KBM-7 (cell line): ENCODE data around the gene IRGQ.

Experiments used
- DNase-seq: peaks from one replicate; pipeline ENCODE4 v3.0.0-alpha.2; 2015
- in situ Hi-C: fragments of 300-500 bp; cut with MboI; formaldehyde crosslinking; loops from 2 replicates; pipeline ENCODE4 v1.14.3; 2020; ENCODE audit warnings: low sequenced_read_pairs, low pct_unique_long_range_greater_than_20kb, mixed read lengths

IRGQ gene

DNA sequence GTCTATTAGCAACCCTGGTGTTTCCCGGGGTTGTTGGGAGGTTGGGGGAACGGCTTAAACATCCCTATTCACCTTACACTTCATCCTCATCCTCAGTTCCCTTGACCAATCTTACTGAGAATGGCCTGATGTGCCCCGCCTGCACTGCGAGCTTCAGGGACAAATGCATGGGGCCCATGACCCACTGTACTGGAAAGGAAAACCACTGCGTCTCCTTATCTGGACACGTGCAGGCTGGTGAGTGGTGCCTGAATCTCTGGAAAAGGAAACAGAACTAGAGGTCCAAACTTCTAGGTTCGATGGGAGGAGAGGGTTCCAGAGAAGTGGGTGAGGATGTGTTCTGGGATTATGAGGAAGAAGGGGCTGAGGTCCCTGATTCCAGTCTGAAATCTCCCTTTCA, 14.5 kb downstream of the IRGQ start:
- DNase-seq: no peak
- in situ Hi-C loops: no loop called here

DNA sequence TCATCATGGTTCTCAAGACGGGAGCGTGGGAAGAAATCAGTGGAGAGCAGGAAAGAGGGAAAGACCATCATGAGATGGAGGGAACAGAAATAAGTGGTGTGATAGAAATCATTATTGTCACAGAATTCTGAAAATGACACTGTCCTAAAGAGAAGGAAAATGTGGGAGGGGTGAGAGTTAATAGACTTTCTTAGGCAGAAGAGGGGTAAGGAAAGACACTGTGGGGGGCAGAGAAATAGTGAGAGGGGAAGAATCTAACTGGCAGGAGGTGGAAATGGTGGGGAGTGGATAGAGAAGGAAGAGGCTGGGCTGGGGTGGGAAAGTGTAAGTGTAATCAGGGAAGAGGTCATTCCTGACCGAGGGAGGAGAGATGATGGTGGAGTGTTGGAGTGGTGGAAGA, 17.1 kb downstream of the IRGQ start:
- in situ Hi-C loops: no loop called here
- DNase-seq: no peak

DNA sequence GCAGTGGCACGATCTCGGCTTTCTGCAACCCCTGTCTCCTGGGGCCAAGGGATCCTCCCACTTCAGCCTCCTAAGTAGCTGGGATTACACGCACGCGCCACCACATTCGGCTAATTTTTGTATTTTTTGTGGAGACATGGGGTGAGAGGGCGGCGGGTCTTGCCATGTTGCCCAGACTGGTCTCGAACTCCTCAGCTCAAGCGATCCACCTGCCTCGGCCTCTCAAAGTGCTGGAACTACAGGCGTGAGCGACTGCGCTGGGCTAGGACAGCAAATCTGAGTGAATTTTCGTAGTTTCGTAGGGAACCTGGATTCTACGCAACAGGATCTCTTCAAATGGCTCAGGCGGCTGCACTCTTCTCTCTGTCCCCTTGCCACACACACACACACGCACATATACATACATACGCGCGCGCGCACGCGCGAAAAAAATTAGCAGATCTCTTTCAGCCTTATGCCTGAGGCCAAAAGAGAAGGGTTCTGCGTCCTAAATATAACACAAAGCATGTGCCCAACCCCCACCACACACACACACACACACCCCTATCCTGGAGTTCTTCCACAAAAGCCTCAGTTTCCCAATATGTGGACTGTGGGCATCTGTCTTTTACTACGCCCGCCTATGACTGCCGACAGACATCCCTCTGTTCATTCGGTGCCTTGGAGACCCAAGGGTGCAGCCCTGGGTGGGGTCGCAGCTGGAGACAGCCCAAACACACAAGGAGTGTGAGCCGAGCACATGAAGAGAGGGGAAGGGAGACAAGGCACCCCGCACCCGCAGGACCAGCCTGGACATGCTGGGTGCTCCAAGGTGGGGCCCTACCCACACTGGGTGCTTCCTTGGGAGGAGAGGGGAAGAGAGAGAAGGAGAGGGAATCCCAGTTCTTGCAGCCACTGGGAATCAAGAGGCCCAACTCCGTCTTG, 19.7 kb downstream of the IRGQ start:
- in situ Hi-C loops: no loop called here
- no peak for DNase-seq

DNA sequence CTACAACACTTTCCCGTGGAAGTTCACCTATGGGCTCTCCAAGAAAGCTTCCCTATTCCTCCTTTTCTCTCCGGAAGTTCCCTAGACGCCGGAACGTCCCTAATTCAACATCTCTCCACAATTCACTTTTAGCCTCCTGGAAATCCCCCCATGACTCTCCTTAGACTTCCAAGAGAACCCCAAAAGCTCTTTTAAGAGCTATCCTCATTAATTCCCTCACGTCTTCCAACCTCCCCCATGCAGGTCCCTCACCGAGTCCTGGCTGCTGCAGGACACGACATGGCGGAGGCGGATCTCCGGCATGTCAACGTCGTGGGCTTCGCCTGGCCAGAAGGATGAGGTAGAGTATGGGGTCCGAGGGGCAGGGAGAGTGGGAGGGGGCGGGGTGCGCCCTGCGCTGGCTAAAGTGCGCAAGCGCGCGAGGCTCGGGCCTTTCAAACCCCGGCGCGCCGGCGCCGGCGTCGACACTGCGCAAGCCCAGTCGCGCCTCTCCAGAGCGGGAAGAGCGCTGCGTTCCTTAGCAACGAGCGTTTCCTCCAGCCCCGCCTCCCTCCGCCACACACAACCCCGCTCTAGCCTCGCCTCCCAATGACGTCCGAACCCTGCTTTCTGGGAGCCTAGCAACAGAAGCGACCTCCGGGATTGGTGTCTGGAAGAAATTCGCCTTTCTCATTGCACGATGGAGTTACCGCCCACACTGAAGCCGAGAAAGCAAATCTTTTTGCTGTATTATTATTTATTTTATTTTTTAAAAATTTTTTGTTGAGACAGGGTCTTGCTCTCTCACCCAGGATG, 20.6 kb downstream of the IRGQ start, which contains the start of the genes PINLYP and XRCC1:
Gene PINLYP (plus strand): TSS at position 646 of the 795 bp plus-strand sequence. CDS start 1,391 bp downstream, outside the sequence.
Gene XRCC1 (minus strand): TSS at position 372 of the 795 bp plus-strand sequence. CDS start 69 bp downstream, at position 303.
- peak; percentile 99 for DNase-seq

DNA sequence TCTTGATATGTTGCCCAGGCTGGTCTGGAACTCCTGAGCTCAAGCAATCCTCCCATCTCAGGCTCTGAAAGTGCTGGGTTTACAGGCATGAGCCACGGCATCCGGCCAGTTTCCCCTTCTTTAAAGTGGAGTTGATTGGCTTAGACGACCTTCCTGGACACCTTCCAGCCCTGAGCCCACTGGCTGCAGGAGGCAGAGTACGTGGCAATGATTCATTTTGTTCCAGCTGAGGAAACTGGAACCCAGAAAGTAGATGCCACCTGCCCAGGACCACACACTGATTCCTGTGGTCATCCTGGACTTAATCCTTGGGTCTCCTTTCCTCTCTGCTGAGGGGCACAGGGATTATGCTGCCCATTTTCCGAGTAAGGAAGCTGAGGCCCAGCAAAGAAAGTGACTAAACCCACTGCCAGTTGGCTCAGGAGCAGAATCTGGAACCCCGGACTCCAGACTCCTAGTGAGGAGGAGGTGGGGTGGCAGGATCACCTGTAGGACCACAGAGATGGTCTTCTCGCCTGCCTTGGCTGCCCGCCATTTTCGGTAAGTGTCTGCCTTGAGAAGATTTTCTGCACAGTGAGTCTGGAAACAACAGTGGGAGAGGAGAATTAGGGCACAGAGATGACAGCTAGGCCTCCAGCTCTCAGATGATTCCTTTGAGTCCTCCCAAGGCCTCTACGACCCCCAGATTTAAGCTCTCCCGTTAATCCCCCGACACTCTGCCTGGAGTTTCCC, 21.3 kb downstream of the IRGQ start:
- in situ Hi-C loops: no loop called here
- no peak for DNase-seq

More for the DNA sequence above, 20.6 kb downstream of the IRGQ start, which contains the start of the genes PINLYP and XRCC1:
- in situ Hi-C loops: no loop called here

DNA sequence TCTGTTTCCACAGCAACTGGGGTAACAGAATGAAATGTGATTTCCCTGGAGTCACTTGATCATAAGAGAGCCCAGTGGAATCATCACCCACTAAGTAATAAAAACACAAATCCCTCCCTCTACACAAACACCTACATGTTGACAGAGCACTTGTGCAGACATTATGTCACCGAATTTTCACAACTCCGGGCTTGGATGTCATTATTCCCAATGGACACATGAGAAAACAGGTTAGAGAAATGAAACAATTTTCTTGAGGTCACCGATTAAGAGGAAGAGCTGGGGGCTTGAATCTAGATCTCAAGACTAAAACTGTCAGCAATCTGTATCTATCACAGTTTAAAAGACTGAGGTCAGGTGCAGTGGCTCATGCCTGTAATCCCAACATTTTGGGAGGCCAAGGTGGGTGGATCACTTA, 23.8 kb downstream of the IRGQ start:
- in situ Hi-C loops: no loop called here

DNA sequence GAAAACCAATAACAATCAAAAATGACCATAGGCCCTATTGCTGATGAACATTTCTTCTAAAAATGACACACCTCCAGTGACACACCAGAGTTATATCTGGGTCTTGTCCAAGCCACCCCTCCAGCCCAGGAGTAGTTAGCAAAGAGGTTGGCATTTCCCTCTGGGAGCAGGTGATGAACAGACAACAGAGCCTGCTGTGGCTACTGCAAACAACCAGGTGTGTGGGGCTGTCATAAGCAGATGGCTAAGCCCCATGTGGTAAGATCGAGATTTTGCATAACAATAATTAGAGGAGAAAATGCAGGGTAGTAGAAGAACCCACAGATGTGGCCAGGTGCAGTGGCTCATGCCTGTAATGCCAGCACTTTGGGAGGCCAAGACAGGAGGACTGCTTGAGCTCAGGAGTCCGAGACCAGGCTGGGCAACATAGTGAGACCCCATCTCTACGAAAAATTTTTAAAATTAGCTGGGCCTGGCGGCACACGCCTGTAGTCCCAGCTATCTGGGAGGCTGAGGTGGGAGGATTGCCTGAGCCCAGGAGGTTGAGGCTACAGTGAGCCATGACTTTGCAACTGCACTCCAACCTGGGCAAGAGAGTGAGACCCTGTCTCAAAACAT, 25.7 kb downstream of the IRGQ start:
- no peak for DNase-seq
- in situ Hi-C loops: no loop called here

More for the DNA sequence above, 23.8 kb downstream of the IRGQ start:
- DNase-seq: no peak

DNA sequence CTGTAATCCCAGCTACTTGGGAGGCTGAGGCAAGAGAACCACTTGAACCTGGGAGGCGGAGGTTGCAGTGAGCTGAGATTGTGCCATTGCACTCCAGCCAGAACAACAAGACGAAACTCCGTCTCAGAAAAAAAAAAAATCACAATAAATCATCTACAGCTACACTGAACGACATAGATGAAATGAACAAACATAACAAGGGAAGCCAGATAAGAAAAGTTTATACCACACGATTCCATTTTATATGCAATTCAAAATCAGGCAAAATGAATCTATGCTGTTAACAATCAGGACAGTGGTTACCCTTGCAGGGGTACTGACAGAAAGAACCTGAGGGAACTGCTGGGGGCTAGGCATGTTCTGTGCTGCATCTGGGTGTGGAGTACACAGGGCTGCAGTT, 26.3 kb downstream of the IRGQ start:
- DNase-seq: no peak
- in situ Hi-C loops: no loop called here

DNA sequence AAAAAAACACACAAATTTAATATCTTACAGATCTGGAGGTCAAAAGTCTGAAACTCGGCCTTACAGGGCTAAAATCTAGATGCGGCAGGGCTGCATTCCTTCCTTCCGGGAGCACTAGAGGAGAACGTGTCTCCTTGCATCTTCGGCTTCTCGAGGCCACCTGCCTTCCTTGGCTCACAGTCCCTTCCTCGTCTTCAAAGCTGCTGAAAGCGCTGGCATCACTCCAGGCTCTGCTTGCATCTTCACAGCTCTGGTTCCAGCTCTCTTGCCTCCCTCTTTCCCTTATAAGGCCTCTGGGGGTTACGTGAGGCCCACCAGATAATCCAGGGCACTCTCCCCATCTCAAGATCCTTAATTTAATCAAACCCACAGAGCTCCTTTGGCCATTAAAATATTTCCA, 31.1 kb downstream of the IRGQ start:
- DNase-seq: no peak
- in situ Hi-C loops: no loop called here

DNA sequence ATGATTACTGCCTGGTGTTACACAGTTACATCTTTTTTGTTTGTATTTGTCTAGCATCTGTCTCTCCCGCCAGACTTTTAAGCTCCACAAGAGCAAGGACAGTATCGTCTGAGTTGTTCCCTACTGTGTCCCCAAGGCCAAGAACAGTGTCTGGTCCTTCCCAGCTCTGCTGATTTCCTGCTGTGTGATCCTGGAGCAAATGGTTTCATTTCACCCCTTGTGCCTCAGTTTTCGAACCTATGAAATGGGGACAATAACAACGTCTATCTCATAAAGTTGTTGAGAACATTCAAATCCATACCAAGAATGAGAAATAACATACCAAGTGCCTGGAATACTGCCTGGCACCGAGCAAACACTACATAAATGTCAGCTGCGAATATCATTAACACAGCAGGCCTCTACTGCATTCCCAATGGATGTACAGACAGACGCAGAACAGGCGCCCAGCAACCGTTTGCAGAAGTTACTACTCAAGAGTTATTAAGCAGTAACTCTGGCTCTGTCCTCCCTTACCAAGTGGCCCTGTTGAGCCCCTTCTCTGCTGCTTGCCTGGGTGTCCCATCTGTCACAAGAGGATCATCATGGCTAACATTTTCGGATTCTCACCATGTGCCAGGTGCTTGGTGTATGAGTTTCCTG, 32.0 kb downstream of the IRGQ start:
- no peak for DNase-seq
- in situ Hi-C loops: no loop called here

DNA sequence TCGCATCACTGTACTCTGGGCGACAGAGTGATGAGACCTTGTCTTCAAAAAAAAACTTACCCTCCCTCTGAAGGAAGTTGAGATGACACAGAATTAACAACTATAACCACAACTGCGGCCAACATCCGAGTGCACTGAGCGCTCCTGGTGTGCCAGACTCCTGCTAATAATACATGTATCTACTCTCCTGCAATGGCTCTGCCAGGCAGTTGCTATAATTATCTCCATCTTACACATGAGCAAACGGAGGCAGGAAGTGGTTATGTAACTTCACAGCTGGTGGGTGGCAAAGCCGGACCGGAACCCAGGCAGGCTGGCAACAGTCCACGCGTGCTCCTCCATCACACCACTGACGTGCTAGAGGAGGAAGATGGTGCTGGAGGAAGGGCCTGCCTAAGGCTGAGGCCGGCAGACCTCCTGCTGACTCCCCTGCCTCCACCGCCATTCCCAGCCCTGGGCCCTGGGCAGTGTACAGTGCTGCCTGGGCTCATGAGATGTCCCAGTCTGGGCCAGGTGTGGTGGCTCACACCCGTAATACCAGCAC, 33.2 kb downstream of the IRGQ start:
- peak; percentile 99 for DNase-seq
- in situ Hi-C loops: no loop called here

DNA sequence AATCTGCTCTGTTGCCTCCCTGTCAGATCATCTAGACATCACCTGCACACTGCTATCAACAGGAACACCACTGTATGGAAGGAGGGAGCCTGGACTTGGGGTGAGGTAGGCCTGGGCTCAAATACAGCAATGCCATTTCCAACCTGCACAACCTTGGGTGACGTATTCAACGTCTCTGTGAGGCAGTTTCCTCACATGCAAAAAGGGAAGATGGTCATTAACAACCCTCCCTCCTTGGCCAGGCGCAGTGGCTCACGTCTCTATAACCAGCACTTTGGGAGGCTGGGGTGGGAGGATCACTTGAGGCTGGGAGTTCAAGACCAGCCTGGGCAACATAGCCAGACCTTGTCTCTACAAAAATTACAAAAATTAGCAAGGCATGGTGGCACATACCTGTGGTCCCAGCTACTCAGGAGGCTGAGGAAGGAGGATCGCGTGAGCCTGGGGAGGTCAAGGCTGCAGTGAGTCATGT, 33.7 kb downstream of the IRGQ start:
- no peak for DNase-seq
- in situ Hi-C loops: no loop called here

DNA sequence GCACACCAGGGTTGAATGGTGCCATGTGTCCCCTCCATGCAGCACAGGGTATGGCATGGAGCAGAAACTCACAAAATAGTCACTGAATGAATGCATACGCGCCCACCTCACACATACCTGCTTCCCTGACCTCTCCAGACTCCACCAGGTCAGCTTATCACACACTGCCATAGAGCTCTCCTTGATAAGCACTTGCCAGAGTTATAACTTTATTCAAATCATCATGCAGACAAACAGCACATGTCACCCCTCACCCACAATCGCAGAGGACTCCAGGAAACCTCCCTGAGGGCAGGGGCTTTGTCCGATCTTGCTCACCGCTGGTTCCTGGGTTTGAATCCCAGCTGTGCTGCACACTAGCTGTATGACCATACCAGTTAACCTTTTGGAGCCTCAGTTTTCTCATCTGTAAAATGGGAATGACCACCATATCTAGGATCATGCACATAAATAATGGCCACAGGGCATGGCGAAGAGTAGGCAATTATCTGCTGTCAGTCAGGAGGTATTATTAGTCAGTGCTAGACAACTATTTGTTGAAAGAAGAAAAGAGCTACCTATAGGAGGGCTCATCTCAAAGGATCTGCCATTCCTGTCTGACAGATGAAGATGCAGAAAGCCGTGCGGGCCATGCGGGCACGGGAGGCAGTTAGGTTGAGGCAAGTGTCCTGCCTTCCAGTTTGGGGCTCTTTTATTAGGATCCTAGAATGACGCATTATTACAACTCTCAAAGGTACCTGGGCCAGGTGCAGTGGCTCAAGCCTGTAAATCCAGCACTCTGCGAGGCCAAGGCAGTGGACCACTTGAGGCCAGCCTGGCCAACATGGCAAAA, 34.6 kb downstream of the IRGQ start:
- no peak for DNase-seq
- in situ Hi-C loops: no loop called here

DNA sequence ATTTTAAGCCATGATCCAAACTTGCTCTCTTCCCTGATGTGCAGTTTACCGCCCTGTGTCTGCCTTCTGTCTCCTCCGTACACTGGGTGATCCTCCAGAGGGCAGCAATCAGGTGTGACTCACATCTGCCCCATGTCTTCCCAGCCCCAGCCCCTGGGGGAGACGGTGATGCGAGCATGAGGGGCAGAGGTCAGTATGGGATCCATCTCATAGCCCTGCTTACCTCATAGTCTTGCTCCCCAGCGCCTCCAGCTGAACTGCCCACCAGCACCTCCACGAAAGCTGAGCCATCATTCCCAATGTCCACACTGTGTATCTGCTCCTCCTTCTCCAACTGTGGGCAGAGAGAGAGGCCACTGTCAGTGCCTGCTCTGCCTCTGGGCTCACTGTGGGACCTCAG, 35.2 kb downstream of the IRGQ start:
- DNase-seq: no peak
- in situ Hi-C loops: no loop called here

DNA sequence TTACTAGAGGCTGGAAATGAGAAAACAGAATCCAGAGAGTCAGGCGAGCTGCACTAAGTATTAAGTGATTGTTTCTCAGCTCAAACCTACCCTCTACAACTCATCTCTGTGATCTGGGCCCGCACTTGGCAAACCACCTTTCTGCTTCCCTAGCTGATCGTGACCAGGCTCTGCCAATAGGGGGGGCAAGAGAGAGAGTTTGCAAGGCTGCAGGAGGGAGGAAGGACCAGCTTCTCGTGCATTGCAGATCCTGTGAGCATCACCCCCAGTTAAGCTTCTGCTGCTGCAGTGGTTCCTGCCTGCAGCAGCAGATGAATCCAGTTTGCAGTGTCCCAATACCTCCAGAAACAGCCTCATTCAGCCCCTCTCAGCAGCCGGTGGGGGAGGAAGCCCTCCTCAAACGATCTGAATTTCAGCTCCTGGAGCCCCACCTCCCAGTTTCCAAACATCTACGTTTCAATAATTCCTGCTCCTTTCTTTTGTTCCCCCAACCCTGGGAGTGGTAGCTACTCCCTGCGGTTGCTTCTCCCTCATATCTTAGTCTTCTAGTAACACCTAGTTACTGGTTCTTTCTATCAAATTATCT, 40.7 kb downstream of the IRGQ start:
- DNase-seq: peak; percentile 75
- in situ Hi-C loops: no loop called here

DNA sequence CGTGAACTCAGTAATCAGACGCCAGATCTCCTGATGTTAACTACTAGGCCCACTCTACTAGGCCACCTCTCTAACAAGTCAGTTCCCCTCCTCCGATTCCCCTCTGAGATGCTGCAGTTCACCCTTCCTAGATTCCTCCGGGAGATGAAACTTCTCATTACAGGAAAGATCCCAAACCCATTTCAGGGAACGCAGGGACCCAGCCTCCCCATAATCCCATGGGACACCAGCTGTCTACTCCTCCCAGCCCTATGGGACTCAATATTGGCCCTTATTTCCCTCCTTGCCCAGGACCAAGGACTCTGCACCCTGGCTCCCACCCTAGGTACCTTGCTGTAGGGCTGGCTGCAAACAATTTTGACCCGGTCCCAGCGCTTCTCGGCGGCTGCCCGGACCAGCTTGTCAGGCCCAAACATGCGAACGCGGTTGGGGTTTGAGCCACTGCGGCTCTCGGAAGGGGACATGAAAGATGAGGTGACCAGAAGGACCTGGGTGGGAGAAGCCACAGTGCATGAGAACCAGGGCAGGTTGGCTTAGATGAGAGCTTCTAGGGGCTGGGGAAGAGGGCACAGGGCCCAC, 41.5 kb downstream of the IRGQ start:
- no peak for DNase-seq

DNA sequence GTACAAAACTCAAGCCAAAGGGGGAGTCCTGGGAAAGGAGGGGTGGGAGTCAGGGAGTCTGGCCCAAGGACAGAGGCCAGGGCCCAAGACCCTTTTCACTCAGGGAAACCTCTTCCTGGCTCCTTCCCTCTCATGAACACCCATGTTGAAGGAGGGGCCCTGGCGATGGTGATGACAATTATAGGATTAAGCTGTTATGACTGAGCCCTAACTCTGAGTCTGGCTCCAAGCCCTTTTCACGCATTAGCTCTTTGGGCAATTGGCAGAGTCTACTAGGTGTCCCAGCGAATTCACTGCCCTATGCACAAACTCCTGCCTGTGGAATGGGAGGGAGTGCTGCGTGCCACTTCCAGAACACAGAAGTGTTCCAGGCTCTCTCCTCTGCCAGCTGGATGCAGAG, 42.3 kb downstream of the IRGQ start:
- DNase-seq: no peak
- in situ Hi-C loops: no loop called here

More for the DNA sequence above, 41.5 kb downstream of the IRGQ start:
- in situ Hi-C loops: no loop called here
